HG02870 (cell line): ENCODE results near the gene STIP1.

Experiments used
- ATAC-seq: cut with Tn5 transposase; IDR thresholded peaks from one replicate; pipeline ENCODE4 v1.9.1; 2021; ENCODE audit warnings: mild to moderate bottlenecking, moderate library complexity; ENCODE audit not compliant: unreplicated experiment

STIP1 gene

GRCh38 chr11:64235437-64236161 lies 49.6 kb downstream of the STIP1 start:
- no peak for ATAC-seq

GRCh38 chr11:64237484-64237951 lies 51.5 kb downstream of the STIP1 start:
- no peak for ATAC-seq

- ATAC-seq: no peak
Observed at GRCh38 chr11:64238076-64238475, 52.1 kb downstream of the STIP1 start.

GRCh38 chr11:64238999-64239398 lies 53.0 kb downstream of the STIP1 start:
- ATAC-seq: no peak

- ATAC-seq: peak; percentile 13
Observed at GRCh38 chr11:64239662-64240434, 53.9 kb downstream of the STIP1 start.

GRCh38 chr11:64240435-64241240 lies 54.7 kb downstream of the STIP1 start, which contains the start of gene FKBP2:
Gene FKBP2, plus strand, starts transcription at chr11:64241095. Its CDS starts 1,293 bp downstream, at chr11:64242388.
- ATAC-seq: peak; percentile 46

GRCh38 chr11:64241241-64241490 lies 55.2 kb downstream of the STIP1 start:
- ATAC-seq: peak; percentile 59

GRCh38 chr11:64241491-64242374 lies 55.8 kb downstream of the STIP1 start:
- no peak for ATAC-seq

GRCh38 chr11:64243236-64243854 lies 57.4 kb downstream of the STIP1 start:
- ATAC-seq: no peak

- no peak for ATAC-seq
Observed at GRCh38 chr11:64244107-64244506, 58.1 kb downstream of the STIP1 start.

- no peak for ATAC-seq
Observed at GRCh38 chr11:64244966-64245365, 59.0 kb downstream of the STIP1 start.

GRCh38 chr11:64245401-64245796 lies 59.4 kb downstream of the STIP1 start:
- no peak for ATAC-seq

- no peak for ATAC-seq
Observed at GRCh38 chr11:64245797-64246620, 60.0 kb downstream of the STIP1 start.

GRCh38 chr11:64246621-64246870 lies 60.6 kb downstream of the STIP1 start:
- peak; percentile 26 for ATAC-seq

GRCh38 chr11:64246871-64247728 lies 61.1 kb downstream of the STIP1 start, which contains the start of gene PPP1R14B:
Gene PPP1R14B, minus strand, starts transcription at chr11:64246943. Its CDS starts 270 bp downstream, at chr11:64246673.
- ATAC-seq: peak; percentile 32

GRCh38 chr11:64247729-64248531 lies 62.0 kb downstream of the STIP1 start:
- ATAC-seq: no peak

- no peak for ATAC-seq
Observed at GRCh38 chr11:64248578-64248977, 62.6 kb downstream of the STIP1 start.

GRCh38 chr11:64249038-64249437 lies 63.1 kb downstream of the STIP1 start:
- ATAC-seq: no peak
